GM12878 (cell line): ENCODE data around the gene NTF4. TPM values are rescaled to one million over a fixed set of nuclear protein-coding genes. Genes with fewer than 3 reads are reported as not detected.

Experiments used
- ATAC-seq: fragments of 200-7000 bp; cut with Tn5 transposase; 3 replicates; pipeline ENCODE4 v1.9.1; 2020; ENCODE audit warnings: mild to moderate bottlenecking, moderate library complexity
- BruUV-seq: library from RNA; stranded (reverse); fragments of 400-500 nt; replicated peaks from 2 replicates; lab custom pipeline; 2021; lab: Mats Ljungman, UMichigan
- CTCF ChIA-PET: fragments of 300-600 bp; sonication (Branson Sonifier 250); formaldehyde crosslinking; extraction: SDS; loops from one replicate; lab custom pipeline; 2021; ENCODE audit warnings: inconsistent platforms; lab: Yijun Ruan, JAX
- POLR2A ChIA-PET: fragments of 350-600 bp; formaldehyde crosslinking; extraction: SDS; loops from one replicate; lab custom pipeline; 2021; ENCODE audit warnings: inconsistent platforms; lab: Charles Lee
- RAD21 ChIA-PET: fragments of 300-600 bp; sonication (Branson Sonifier 250); formaldehyde crosslinking; loops from one replicate; lab custom pipeline; 2023; ENCODE audit warnings: antibody characterized with exemption; ENCODE audit not compliant: unreplicated experiment; lab: Charles Lee
- SMC1A ChIA-PET: fragments of 300-600 bp; sonication (Branson Sonifier 250); formaldehyde crosslinking; loops from one replicate; lab custom pipeline; 2023; ENCODE audit not compliant: unreplicated experiment, uncharacterized antibody; lab: Charles Lee
- DNase-seq: peaks from one replicate; pipeline ENCODE4 v3.0.0-alpha.2; 2011; ENCODE audit warnings: low read depth, low spot score
- FAIRE-seq: peaks from 3 replicates; lab custom pipeline; 2011; peaks lifted over from hg19 to GRCh38; lab: Jason Lieb, UNC
- H2AFZ ChIP-seq: 2 replicates; pipeline ENCODE4 v1.6.0; 2011; ENCODE audit warnings: low read depth, low read length, control low read depth; ENCODE audit not compliant: control insufficient read depth
- H3K27ac ChIP-seq: 2 replicates; pipeline ENCODE4 v1.5.1; 2011; ENCODE audit warnings: control low read depth; ENCODE audit not compliant: control insufficient read depth, insufficient read depth
- H3K27me3 ChIP-seq, 2 experiments: replicated peaks in 1 of 2; 2 replicates each; pipeline versions ENCODE4 v1.6.0 to v1.6.1; 2011; ENCODE audit warnings: low read length in 1 of 2; ENCODE audit not compliant: control insufficient read depth in 2 of 2, insufficient read depth in 2 of 2
- H3K36me3 ChIP-seq, 2 experiments: 2 replicates each; pipeline ENCODE4 v1.5.1; 2011; ENCODE audit warnings: low read length in 1 of 2; ENCODE audit not compliant: control insufficient read depth in 2 of 2, insufficient read depth in 2 of 2
- H3K4me1 ChIP-seq: 2 replicates; pipeline ENCODE4 v1.6.1; 2011; ENCODE audit warnings: mild to moderate bottlenecking, low read length, moderate library complexity, mixed read lengths; ENCODE audit not compliant: control insufficient read depth, insufficient read depth
- H3K4me2 ChIP-seq: 2 replicates; pipeline ENCODE4 v1.6.0; 2011; ENCODE audit warnings: control low read depth; ENCODE audit not compliant: control insufficient read depth, insufficient read depth
- H3K4me3 ChIP-seq: fragments of 200-600 bp; sonication (generic); 2 replicates; pipeline ENCODE4 v1.5.1; 2016
- H3K79me2 ChIP-seq: 2 replicates; pipeline ENCODE4 v1.6.0; 2011; ENCODE audit warnings: low read length; ENCODE audit not compliant: control insufficient read depth, insufficient read depth
- H3K9ac ChIP-seq: 2 replicates; pipeline ENCODE4 v1.8.0; 2011; ENCODE audit warnings: low read length, control low read depth, mixed read lengths; ENCODE audit not compliant: control insufficient read depth, insufficient read depth
- H3K9me3 ChIP-seq: replicated peaks from 3 replicates; pipeline ENCODE4 v1.5.1; 2011; ENCODE audit warnings: mild to moderate bottlenecking, low read length; ENCODE audit not compliant: control insufficient read depth, insufficient read depth
- H4K20me1 ChIP-seq: 2 replicates; pipeline ENCODE4 v1.6.0; 2011; ENCODE audit not compliant: control insufficient read depth, insufficient read depth
- BHLHE40 ChIP-seq, 2 experiments: fragments of 450-650 bp in 1 of 2; IDR thresholded peaks; 2 replicates each; pipeline ENCODE4 v1.6.1; 2011 to 2017; ENCODE audit warnings: low read depth in 2 of 2, borderline replicate concordance in 1 of 2, improper control_type of control experiment in 1 of 2, low read length in 1 of 2, mild to moderate bottlenecking in 1 of 2
- BMI1 ChIP-seq: fragments of 450-650 bp; IDR thresholded peaks from 2 replicates; pipeline ENCODE4 v1.6.1; 2016; ENCODE audit warnings: mild to moderate bottlenecking, moderate library complexity, borderline replicate concordance
- BRCA1 ChIP-seq: IDR thresholded peaks from 2 replicates; pipeline ENCODE4 v1.6.1; 2011; ENCODE audit warnings: low read depth, low read length, improper control_type of control experiment
- CREM ChIP-seq: IDR thresholded peaks from 2 replicates; pipeline ENCODE4 v1.6.1; 2014; ENCODE audit warnings: antibody characterized with exemption, low read depth
- EZH2 ChIP-seq: IDR thresholded peaks from 2 replicates; pipeline ENCODE4 v1.6.1; 2012; ENCODE audit warnings: low read depth, mild to moderate bottlenecking, control low read depth, inconsistent platforms, low read length, borderline replicate concordance; ENCODE audit not compliant: control insufficient read depth
- HDGF ChIP-seq: fragments of 450-650 bp; IDR thresholded peaks from 2 replicates; pipeline ENCODE4 v1.6.1; 2016; ENCODE audit warnings: antibody characterized with exemption
- IKZF1 ChIP-seq: fragments of 450-650 bp; conservative IDR thresholded peaks from 2 replicates; pipeline ENCODE4 v1.6.1; 2017; ENCODE audit warnings: antibody characterized with exemption, mild to moderate bottlenecking
- MYB ChIP-seq: fragments of 150-350 bp; IDR thresholded peaks from 2 replicates; pipeline ENCODE4 v1.6.1; 2014; ENCODE audit warnings: mild to moderate bottlenecking, low read depth, low read length, borderline replicate concordance
- POLR2AphosphoS2 ChIP-seq: IDR thresholded peaks from 2 replicates; pipeline ENCODE4 v1.6.1; 2011; ENCODE audit warnings: low read depth, mild to moderate bottlenecking, low read length, improper control_type of control experiment, moderate library complexity
- RBBP5 ChIP-seq: fragments of 200-600 bp; sonication (generic); conservative IDR thresholded peaks from 2 replicates; pipeline ENCODE4 v1.6.1; 2016
- TBL1XR1 ChIP-seq: IDR thresholded peaks from 2 replicates; pipeline ENCODE4 v1.6.1; 2012; ENCODE audit warnings: low read depth, low read length, improper control_type of control experiment
- TCF3 ChIP-seq: IDR thresholded peaks from 2 replicates; pipeline ENCODE4 v1.6.1; 2012; ENCODE audit warnings: low read depth, mild to moderate bottlenecking, low read length, borderline replicate concordance; ENCODE audit not compliant: insufficient read depth
- ZBED1 ChIP-seq: IDR thresholded peaks from 2 replicates; pipeline ENCODE4 v1.6.1; 2016; ENCODE audit warnings: borderline replicate concordance
- ZNF274 ChIP-seq: IDR thresholded peaks from one replicate; pipeline ENCODE4 v1.8.0; 2011; ENCODE audit not compliant: insufficient read length, insufficient read depth
- WGBS: methylation state at CpG from one replicate; pipeline ENCODE4 v1.1.6; 2016; ENCODE audit warnings: low lambda C conversion rate; ENCODE audit not compliant: insufficient replicate concordance, insufficient coverage; ENCODE audit errors: missing lambda C conversion rate; 5-methylcytosine and 5-hydroxymethylcytosine counted together
- in situ Hi-C: fragments of 300-500 bp; cut with MboI; formaldehyde crosslinking; loops from 9 replicates; pipeline ENCODE4 v1.14.3; 2018; ENCODE audit warnings: mixed read lengths
- intact Hi-C: fragments of 100-400 bp; cut with micrococcal nuclease; formaldehyde crosslinking; loops from one replicate; pipeline ENCODE4 v1.14.2; 2022; ENCODE audit not compliant: unreplicated experiment
- polyA plus RNA-seq, 11 experiments: library from polyadenylated mRNA; depleted of rRNA in 4 of 11; unstranded in 6 of 11; stranded (reverse) in 5 of 11; fragments of >200 nt; fragmentation: Nextera tagmentation in 4 of 11; fragmentation: Illumina TruSeq in 1 of 11; extraction: Ambion mirVana in 4 of 11; extraction: Trizol in 1 of 11; gene quantifications; 1 replicate in 1 of 11; 2 replicates in 10 of 11; pipeline versions ENCODE4 v1.2.1 to v1.2.3, GENCODE V29; 2011 to 2016; ENCODE audit warnings: inconsistent platforms in 2 of 11, missing spikeins in 2 of 11, low read depth in 1 of 11
- total RNA-seq, 4 experiments: library from RNA; depleted of rRNA in 3 of 4; stranded (reverse); fragments of >200 nt in 3 of 4; fragmentation: Illumina TruSeq in 1 of 4; extraction: Trizol in 1 of 4; gene quantifications; 2 replicates each; pipeline versions ENCODE4 v1.2.1 to v1.2.3, GENCODE V29; 2013 to 2021
- TF ChIP-seq, protein P1 (sequence below): IDR thresholded peaks from 2 replicates; pipeline ENCODE4 v1.6.1; 2011; ENCODE audit warnings: low read depth, low read length, improper control_type of control experiment, borderline replicate concordance
- TF ChIP-seq, protein P2 (sequence below): fragments of 450-650 bp; IDR thresholded peaks from 2 replicates; pipeline ENCODE4 v1.6.1; 2018; ENCODE audit warnings: mild to moderate bottlenecking, low read depth, moderate library complexity; ENCODE audit not compliant: partially characterized antibody
- TF ChIP-seq, protein P3 (sequence below), 3 experiments: IDR thresholded peaks in 2 of 3; conservative IDR thresholded peaks in 1 of 3; 2 replicates each; pipeline ENCODE4 v1.5.1; 2011; ENCODE audit warnings: low read depth in 3 of 3, low read length in 3 of 3, mild to moderate bottlenecking in 3 of 3, control low read depth in 2 of 3, moderate library complexity in 2 of 3, inconsistent platforms in 1 of 3, mixed read lengths in 1 of 3; ENCODE audit not compliant: control insufficient read depth in 2 of 3, insufficient read depth in 1 of 3; ENCODE audit errors: extremely low read depth in 1 of 3

NTF4 gene
- total and polyA plus RNA-seq, 10 of the 15 experiments (the other 5 are each of a cell fraction or from before 2014, with no cell fraction given), result not detected

DNA sequence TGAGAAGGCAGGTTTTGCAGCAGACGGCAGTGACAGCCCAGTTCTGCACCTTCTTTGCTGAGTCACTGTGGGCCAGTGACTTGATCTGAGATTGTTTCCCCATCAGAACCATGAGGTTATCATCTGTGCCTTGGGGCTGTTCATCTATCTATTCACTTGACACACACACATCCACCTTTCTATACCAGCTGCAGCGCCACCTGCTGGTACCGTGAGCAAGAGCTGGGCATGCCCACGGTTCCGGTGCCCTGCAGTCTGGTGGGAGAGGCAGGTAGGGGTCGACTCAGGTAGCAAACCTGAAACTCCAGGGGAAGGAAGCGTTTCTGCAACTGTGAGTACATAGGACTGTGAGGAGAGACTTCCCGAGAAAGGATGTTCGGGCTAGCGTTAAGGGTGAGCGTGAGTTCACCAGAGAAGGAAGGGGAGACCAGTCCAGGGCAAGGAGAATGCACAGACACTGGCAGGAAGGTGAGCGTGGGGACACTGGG is 42.1 kb upstream of the NTF4 start:
- H3K27ac ChIP-seq, result no peak overlapping the region
- H3K36me3 ChIP-seq, result peaks cover 7 to 50% of the 10 kb centered on the region in 2 experiments
- no peaks in the 10 kb centered on the region for H3K27me3 ChIP-seq
- H3K4me2 ChIP-seq, result no peak overlapping the region
- intact Hi-C loops (no loop called here), in situ Hi-C loops (no loop called here)
- 66% methylated on average over 12 of the region's 12 CpGs for WGBS
- no peak for DNase-seq
- H4K20me1 ChIP-seq, result no peaks in the 10 kb centered on the region
- no TSS peak for BruUV-seq
- CTCF ChIA-PET, result interaction anchor here (0.7 to 2.5 kb wide), 19 partner anchors 8 to 264 kb away, joined by 3 to 31 read pairs (median 4); partner anchors contain the start of genes CGB7 and LIN7B
- RAD21 ChIA-PET, result interaction anchor here (0.6 to 1.6 kb wide), 3 partner anchors 9 to 327 kb away, joined by 3 to 4 read pairs (median 3); no protein-coding TSS in a partner anchor
- FAIRE-seq, result peak; percentile 86
- SMC1A ChIA-PET, result interaction anchor here (0.5 to 1.6 kb wide), 4 partner anchors 9 to 134 kb away, joined by 3 to 6 read pairs (median 4); no protein-coding TSS in a partner anchor
- no peak overlapping the region for H3K4me3 ChIP-seq
- H3K9ac ChIP-seq, result no peak overlapping the region
- H2AFZ ChIP-seq, result no peak overlapping the region
- H3K4me1 ChIP-seq, result no peaks in the 10 kb centered on the region
- peak; percentile 83 for ATAC-seq
- H3K9me3 ChIP-seq, result no peaks in the 10 kb centered on the region
- POLR2A ChIA-PET, result no interaction called here
- no peaks in the 10 kb centered on the region for H3K79me2 ChIP-seq
- TF ChIP-seq CREM (no peak), POLR2AphosphoS2 (no peak), ZBED1 (no peak), TCF3 (no peak), TBL1XR1 (no peak), RBBP5 (no peak), IKZF1 (no peak), HDGF (0 out of 2 replicates have a peak, but pooled peaks have one; percentile 16), MYB (no peak), ZNF274 (no peak), BHLHE40 (IDR thresholded peaks at IDR 0.05; ENCODE audit: borderline replicate concordance in 1 of 2, low read depth in 2 of 2, low read length in 1 of 2) (no peak), BRCA1 (no peak), EZH2 (no peak), BMI1 (no peak)
- TF ChIP-seq, protein P1, sequence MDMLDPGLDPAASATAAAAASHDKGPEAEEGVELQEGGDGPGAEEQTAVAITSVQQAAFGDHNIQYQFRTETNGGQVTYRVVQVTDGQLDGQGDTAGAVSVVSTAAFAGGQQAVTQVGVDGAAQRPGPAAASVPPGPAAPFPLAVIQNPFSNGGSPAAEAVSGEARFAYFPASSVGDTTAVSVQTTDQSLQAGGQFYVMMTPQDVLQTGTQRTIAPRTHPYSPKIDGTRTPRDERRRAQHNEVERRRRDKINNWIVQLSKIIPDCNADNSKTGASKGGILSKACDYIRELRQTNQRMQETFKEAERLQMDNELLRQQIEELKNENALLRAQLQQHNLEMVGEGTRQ, result no peak
- TF ChIP-seq, protein P2, sequence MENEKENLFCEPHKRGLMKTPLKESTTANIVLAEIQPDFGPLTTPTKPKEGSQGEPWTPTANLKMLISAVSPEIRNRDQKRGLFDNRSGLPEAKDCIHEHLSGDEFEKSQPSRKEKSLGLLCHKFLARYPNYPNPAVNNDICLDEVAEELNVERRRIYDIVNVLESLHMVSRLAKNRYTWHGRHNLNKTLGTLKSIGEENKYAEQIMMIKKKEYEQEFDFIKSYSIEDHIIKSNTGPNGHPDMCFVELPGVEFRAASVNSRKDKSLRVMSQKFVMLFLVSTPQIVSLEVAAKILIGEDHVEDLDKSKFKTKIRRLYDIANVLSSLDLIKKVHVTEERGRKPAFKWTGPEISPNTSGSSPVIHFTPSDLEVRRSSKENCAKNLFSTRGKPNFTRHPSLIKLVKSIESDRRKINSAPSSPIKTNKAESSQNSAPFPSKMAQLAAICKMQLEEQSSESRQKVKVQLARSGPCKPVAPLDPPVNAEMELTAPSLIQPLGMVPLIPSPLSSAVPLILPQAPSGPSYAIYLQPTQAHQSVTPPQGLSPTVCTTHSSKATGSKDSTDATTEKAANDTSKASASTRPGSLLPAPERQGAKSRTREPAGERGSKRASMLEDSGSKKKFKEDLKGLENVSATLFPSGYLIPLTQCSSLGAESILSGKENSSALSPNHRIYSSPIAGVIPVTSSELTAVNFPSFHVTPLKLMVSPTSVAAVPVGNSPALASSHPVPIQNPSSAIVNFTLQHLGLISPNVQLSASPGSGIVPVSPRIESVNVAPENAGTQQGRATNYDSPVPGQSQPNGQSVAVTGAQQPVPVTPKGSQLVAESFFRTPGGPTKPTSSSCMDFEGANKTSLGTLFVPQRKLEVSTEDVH, result no peak
- TF ChIP-seq, protein P3, sequence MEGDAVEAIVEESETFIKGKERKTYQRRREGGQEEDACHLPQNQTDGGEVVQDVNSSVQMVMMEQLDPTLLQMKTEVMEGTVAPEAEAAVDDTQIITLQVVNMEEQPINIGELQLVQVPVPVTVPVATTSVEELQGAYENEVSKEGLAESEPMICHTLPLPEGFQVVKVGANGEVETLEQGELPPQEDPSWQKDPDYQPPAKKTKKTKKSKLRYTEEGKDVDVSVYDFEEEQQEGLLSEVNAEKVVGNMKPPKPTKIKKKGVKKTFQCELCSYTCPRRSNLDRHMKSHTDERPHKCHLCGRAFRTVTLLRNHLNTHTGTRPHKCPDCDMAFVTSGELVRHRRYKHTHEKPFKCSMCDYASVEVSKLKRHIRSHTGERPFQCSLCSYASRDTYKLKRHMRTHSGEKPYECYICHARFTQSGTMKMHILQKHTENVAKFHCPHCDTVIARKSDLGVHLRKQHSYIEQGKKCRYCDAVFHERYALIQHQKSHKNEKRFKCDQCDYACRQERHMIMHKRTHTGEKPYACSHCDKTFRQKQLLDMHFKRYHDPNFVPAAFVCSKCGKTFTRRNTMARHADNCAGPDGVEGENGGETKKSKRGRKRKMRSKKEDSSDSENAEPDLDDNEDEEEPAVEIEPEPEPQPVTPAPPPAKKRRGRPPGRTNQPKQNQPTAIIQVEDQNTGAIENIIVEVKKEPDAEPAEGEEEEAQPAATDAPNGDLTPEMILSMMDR (IDR thresholded peaks at IDR 0.05 in 2 of 3, conservative IDR thresholded peaks at IDR 0.05 in 1 of 3; ENCODE audit: control insufficient read depth in 2 of 3, extremely low read depth in 1 of 3, insufficient read depth in 1 of 3, low read depth in 3 of 3, low read length in 3 of 3), result peak; percentile 67 to 88 (median 83)
